IPS-18c (cell line): ENCODE results near the gene ATP1A1.

Experiments used
- H3K4me3 ChIP-seq: 2 replicates; pipeline ENCODE4 v1.7.0; 2013; ENCODE audit warnings: low read depth, mild to moderate bottlenecking, low read length, moderate library complexity; ENCODE audit not compliant: insufficient read depth
- H3K9me3 ChIP-seq: one replicate; pipeline ENCODE4 v1.6.1; 2013; ENCODE audit warnings: mild to moderate bottlenecking, low read length, moderate library complexity; ENCODE audit not compliant: control insufficient read depth, insufficient read depth

Gene ATP1A1

DNA sequence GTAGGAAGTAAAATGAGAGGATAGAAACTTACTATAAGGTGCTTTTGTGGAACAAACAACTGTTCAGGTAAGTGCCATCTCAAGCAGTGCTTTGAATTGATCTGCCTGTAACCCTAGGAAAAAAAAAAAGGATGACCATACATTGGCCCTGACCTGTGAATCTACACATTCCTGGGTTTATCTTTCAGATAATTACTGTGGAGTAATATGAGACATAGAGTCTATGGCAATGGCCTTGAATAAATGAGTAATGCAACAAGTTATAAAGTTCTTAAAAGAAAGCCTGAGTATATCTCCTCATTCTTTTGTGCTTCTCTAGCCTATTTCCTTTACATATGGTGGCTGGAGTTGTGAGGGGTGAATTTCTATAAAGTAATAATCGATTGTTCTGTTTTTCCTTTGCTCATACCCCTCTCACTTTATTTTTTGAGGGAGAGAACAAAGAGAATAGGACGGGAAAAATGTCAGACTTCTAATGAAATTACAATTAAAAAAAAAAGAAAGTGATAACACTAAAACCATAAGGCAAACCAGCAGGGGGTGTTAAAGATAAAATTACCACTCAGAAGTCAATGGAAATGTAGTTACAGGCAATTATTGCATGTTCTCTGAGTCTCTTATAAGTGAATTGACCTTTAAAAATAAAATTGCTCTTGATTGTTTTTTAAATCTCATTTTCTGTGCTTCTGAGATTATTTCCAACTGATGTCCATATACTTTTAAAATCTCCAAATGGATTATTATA is 12.4 kb upstream of the ATP1A1 start:
- no peak overlapping the region for H3K4me3 ChIP-seq
- H3K9me3 ChIP-seq = peaks cover 3% of the 10 kb centered on the region

DNA sequence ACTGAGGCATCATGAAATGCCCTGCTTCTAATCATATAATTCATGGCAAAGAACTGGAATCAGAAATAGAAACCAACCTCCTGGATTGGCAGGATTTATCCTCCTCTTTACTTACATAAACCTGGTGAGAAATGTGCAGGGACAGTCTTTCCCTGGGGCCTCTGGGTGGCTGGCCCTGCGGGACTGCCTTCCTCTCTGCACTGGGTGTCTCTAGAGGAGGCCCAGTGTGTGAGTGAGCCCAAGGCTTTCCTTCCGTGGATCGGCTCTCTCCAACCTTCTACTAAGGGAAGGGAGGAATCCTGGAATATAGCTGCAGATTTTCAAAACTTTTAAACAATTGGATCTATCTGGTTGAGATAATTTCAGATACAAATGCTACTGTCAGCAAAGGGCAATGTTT is 11.4 kb upstream of the ATP1A1 start:
- Histone ChIP-seq H3K4me3 (no peak overlapping the region), H3K9me3 (peaks cover 3% of the 10 kb centered on the region)

DNA sequence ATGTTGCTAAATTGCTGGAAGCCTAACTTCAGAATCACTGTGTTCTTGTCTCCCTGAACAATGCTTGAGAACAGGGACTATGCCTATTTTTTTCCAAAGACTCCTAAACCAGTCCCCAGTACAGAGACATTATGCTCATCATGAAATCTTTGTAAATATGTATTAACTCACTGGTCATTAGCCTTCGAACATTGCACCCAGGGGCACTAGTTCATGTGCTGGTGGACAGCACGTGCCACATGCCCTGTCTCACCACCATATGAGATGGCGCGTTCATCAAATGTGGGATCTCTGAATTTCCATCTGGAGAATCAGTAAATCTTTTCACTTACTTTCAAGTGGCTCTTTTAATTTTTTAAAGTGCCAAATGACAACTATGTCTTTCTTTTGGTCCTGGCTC is 11.0 kb upstream of the ATP1A1 start:
- Histone ChIP-seq H3K4me3 (no peak overlapping the region), H3K9me3 (peaks cover 3% of the 10 kb centered on the region)

DNA sequence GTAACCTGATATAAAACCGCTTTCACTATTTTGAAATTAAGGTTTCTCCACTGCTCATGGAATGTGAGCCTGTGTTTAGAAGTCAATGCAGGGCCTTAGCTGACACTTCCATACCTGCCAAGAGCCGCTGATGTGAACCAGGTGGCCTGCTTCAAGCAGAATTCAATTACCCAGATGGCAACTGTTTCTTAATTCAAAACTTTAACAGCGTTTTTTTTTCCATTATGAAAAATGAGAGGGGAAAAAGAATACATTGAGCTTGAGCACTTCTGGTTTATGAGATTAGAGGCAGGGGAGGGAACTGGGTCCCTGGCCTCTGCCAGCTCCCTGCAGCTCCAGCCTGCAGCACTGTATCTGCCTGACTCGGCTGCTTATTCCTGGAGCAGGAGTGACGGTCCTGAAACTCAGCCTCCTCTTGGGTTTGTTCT is 7.7 kb upstream of the ATP1A1 start:
- Histone ChIP-seq H3K9me3 (peaks cover 3% of the 10 kb centered on the region), H3K4me3 (no peak overlapping the region)

DNA sequence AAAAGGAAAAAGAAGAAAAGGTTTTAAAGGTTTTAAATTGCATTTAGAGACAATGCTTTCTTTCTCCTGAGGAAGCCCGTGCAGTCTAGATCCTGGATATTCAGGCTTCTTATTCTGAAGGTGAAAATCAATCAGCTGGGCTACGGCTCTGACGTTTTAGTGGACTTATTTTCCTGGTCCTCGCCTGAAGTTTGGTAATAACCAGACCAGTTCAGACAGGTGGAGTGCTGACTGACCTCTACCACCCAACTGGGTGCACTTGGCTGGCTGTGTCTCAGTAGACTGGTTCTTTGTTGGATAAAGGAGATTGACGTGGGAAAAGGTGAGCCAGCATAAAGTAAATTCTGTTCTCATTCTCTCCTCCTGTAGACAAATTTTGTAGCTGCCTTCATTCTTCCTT is 7.2 kb upstream of the ATP1A1 start:
- Histone ChIP-seq H3K4me3 (no peak overlapping the region), H3K9me3 (peaks cover 3% of the 10 kb centered on the region)

DNA sequence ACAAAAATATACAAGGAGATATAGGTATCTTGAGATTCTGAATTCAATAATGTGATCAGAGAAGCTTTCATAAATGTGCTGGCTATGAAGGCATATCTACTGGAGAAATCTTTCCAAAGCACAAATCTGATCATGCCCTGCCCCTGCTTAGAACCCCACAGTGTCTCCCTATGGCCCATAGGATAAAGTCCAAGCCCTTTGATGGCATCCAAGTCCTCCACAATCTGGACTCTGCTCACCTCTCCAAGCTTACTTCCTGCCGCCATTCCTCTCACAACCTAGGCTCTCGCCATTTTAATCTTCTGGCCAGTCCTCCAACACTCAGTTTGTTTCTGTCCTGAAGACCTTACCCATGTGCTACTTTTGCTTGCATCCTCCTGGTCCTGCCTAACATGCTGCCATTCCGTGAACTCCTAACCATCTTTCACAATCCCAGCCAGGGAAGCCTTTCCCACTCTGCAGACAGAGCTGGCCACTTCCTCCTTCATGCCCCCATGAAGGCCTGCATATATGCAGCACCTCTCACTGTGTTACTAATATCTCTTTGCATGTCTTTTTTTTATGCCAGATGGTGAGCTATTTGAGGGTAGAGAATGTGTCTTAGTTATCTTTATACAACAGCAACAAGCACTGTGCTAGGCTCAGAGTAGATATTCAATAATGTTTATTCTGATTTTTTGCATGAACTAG is 5.6 kb upstream of the ATP1A1 start:
- Histone ChIP-seq H3K4me3 (no peak overlapping the region), H3K9me3 (no peaks in the 10 kb centered on the region)

DNA sequence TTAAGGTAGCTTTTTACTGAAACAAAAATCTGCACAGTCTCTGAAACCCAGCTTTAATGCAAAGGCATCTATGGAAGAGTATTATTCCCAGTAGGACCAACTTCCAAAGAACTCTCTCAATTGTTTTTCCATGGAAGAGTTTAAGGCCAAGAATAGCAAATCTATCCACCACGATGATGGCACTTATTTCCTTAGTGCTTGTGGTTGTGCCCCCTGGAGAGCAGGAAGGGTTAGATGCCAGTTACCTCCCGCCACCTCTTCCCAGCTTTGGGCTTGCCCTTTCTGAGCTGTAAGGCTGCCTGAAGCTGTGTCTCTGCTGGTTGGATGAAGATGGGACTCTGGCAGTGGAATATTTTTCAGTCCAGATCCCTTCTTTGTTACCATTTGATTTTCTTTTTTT is 4.8 kb upstream of the ATP1A1 start:
- H3K9me3 ChIP-seq = no peaks in the 10 kb centered on the region
- H3K4me3 ChIP-seq = no peak overlapping the region

DNA sequence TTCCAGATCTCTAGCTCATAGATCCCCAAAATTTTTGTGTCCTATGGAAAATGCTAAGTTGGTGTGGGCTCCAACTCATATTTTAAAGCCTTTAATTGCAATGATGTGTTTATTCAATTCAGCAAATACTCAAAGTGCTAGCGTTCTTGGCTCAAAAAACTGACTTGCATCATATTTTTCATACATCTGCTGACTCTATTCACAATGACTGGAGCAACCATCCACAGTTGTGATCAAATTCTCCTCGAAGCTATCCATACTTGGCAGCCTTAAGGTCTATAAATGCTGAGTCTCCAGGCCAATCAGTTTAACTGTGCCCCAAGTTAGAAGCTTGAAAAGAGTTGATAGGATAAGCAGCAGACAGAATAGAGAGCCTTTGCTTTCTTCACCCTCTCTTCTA is 2.9 kb upstream of the ATP1A1 start:
- Histone ChIP-seq H3K4me3 (no peak overlapping the region), H3K9me3 (no peaks in the 10 kb centered on the region)

DNA sequence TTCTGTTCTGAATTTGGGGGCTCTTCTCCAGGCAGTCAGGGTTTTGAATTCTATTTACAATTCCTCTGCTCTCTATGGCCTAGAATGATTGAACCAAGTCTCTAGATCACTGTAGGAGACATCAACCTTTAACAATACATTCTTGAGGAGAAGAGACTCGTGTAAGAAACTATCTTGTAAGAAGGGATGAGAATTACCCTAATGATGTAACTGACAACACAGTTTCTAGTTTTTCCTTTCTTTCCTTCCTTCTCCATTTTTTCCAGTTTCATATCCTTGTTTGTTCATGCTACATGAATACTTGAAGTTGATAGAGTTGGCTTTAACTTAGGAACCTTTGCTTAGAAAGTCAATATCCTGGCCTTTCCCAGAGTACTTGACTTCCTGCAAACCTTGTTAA is 1.3 kb upstream of the ATP1A1 start:
- Histone ChIP-seq H3K9me3 (no peaks in the 10 kb centered on the region), H3K4me3 (no peak overlapping the region)

DNA sequence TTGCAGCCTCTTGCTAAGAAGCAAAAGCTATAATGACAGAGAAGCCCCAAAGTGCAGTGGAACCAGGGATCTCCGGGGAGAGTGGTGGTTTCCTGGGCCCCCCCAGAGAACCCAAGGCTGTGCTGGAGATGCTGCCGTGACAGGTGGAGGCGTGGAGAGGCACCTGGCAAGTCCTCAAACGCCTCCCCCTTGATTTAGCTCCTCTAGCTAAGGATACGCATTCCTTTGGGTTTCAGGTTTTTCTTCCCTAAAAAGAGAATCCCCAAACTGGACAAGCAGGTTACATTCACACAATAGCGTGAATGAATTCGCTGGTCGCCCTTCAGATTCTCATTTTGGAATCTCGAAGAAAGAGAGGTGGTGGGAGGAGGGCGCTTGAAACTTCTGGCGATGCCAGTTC is 853 bp upstream of the ATP1A1 start:
- peak overlapping the region; percentile 76 for H3K4me3 ChIP-seq

DNA sequence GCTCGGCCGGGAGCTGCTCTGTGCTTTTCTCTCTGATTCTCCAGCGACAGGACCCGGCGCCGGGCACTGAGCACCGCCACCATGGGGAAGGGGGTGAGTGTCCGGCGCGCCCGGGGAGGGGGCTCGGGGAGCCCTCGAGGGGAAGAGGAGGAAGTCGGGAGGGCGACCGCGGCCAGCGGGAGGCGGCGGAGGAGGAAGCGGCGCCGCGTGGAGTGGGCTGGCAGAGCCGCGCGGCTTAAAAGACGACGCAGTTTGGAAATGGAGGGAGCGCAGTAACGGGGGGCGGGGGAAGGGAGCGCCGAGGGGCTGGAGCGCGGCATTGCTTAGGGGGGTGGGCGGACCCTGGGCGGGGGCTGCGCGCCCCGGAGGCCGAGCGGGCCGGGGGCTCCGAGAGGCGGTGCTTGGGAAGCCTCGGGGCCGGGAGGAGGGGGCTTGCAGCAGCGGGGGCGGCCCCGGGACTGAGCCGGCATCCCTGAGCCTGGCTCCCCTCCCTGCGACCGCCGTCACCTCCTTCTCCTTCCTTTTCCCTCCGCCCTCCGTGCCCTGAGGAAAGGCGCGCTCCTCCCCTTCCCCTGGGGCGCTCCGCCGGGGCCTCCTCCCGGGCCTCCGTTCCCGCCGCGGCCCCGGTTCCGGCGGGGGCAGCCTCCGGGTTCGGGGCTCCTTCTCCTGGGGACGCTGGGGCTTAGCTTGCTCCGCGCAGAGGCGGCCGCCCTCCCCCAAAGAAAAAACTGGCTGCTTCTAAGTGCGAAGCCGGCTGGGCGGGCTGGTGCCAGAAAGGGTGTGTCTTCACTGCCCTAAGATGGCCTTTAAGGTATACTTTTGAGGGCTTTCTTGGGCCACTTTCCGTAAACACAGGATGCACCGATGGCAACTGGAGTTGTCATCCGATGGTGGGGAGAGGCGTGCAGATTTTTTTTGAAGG is 648 bp downstream of the ATP1A1 start:
- H3K9me3 ChIP-seq = no peaks in the 10 kb centered on the region
- peak overlapping the region; percentile 76 for H3K4me3 ChIP-seq

More for the DNA sequence above, 853 bp upstream of the ATP1A1 start:
- no peaks in the 10 kb centered on the region for H3K9me3 ChIP-seq

DNA sequence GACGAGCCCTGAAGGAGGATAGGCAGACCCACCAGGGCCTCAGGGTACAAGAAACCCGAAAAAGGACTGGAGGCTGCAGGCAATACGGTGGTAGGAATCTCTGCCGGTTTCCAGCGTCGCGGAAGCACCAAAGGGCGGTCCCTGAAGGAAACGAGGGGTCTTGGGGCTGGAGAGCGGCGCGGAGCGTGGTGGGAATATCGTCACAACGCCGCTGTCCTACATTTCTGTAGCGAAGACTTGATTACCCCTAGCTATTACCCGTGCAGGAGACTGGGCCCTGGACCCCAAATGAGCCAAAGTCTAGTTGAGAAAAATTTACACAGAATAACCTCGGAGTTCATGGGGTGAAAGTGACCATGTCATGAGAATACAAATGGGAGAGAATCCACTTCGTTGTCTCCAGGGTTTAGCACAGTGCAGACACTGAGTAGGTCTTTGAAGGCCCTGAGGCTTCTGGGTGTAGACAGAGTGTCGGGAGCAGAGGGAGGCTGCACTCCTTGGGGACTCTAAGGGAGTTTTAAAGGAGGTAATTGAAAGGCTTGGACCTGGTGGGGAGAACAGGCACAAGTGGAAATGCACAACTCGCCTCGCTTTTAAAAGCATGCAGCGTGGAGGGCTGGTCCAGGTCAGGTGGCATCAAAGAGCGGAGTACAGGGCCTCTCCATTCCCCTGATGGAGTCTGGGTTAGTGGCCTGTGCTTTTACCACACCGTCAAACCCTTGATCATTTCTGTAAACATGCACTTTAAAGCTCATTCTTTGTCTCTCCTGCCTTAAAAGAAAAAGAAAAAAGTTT is 1.5 kb downstream of the ATP1A1 start:
- Histone ChIP-seq H3K4me3 (peak overlapping the region; percentile 76), H3K9me3 (no peaks in the 10 kb centered on the region)

DNA sequence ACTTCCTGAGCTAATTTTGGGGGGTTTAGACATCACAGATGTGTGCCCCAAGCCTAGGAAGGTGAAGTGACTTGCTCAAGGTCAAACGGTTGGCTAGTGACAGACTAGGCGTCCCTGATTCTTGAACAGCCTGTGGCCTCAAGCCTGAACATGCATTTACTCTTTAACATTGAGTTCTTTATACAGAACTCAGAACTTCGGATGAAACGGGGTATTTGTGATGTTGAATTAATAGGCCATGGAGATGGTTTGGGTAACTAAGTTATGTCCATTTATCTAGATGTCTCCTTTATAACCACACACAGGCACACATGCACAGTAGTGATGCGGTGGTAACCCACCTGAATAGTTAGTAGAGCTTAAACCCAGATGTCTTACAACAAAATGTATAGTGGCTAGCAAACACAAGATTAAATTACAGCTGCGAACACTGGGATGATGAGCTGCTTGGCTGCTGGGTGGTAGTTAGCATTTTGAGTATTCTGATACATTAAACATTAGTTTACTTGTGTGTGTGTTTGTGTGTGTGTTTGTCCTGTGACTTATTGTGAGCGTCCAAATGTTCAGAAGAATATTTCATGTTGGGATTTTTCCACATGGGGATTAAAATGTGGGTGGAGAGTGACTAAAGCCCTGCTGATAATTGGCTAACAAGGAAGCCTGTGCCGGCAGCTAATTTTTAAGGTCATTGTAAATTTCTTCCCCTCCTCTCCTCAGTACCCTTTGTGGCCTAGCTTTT is 2.3 kb downstream of the ATP1A1 start:
- no peaks in the 10 kb centered on the region for H3K9me3 ChIP-seq
- peak overlapping the region; percentile 76 for H3K4me3 ChIP-seq

DNA sequence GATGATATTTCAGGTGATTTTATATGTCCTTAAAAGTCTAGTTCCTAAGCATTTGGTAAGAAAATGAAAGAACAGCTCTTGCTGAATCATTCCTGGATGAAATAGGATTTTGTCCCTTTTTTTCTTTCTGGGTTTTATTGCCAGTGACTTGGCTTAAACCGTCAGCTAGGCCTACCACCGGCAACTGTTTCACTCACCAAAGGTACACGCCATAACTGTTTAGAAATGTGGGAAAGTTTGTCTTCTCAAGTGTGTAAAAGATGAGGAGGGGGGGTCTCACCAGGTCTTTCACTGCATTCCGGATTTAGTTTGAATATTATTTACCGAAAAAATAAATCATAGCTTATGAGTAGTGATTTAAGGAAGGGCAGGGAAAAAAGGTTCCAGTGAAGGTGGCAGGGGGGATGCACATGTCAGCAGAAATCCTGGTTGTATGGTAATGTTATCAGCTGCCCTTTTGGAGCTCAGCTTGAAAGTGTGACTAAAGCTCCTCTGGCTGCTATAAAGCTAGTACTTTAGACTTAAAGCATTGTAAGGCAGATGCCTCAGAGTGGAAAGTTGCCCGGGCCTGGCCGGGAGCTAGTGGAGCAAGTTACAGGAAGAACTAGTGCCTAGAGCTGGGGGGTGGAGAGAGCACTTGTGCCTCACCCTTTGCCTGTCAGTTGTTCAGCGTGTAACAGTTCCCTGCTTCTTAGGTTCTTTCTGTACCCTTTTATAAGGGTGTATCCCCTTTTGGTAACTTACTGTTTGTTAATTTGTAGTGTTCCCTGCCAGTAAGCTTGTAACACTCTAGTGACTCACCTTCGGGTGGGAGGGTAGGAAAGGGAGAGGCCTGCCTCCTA is 3.1 kb downstream of the ATP1A1 start:
- Histone ChIP-seq H3K9me3 (no peaks in the 10 kb centered on the region), H3K4me3 (no peak overlapping the region)

DNA sequence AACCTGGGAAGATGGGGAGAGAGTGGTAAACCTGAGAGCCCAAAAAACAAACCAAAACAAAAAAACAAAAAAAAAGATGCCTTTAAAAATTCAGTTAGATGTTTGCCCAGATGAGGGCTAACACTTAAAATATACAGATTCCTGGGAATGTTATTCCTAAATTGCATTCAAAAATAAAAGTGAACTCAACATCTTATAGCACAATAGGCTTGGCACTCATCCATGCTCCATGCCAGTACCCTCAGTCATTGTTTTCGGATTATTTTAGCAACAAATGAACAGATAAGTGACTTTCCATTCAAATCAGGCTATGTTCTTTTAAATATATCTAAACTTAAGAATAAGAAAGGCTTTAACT is 3.7 kb downstream of the ATP1A1 start:
- Histone ChIP-seq H3K4me3 (no peak overlapping the region), H3K9me3 (no peaks in the 10 kb centered on the region)
